B cell (primary cell): ENCODE results near the gene TRRAP. TPM values are rescaled to one million over a fixed set of nuclear protein-coding genes. Genes with fewer than 3 reads are reported as not detected.
"Not testable (repeated sequence)": the region's sequence is repeated elsewhere in the genome, so short reads cannot be mapped to it uniquely, and the experiment has no call there.

Experiments used
- ATAC-seq: fragments of 200-7000 bp; cut with Tn5 transposase; one replicate; pipeline ENCODE4 v1.10.0; 2021; ENCODE audit warnings: low read depth, mild to moderate bottlenecking, moderate number of reproducible peaks, moderate library complexity
- CTCF ChIA-PET: fragments of 350-600 bp; sonication (Branson Sonifier 250); formaldehyde crosslinking; loops from one replicate; lab custom pipeline; 2021; ENCODE audit warnings: antibody characterized with exemption, inconsistent platforms; lab: Charles Lee
- POLR2A ChIA-PET: fragments of 350-600 bp; sonication (Branson Sonifier 250); formaldehyde crosslinking; loops from one replicate; lab custom pipeline; 2021; ENCODE audit warnings: antibody characterized with exemption; lab: Charles Lee
- DNase-seq: peaks from one replicate; pipeline ENCODE4 v3.0.0; 2013
- H2AFZ ChIP-seq: 2 replicates; pipeline ENCODE4 v1.6.1; 2012; ENCODE audit warnings: mild to moderate bottlenecking, low read depth, low read length; ENCODE audit not compliant: insufficient read depth, poor library complexity, severe bottlenecking
- H3K27ac ChIP-seq, 2 donors: 1 replicate in 1 of 2; 2 replicates in 1 of 2; pipeline ENCODE4 v1.5.1; 2012 to 2013; ENCODE audit warnings: low read length in 2 of 2, mild to moderate bottlenecking in 2 of 2, moderate library complexity in 1 of 2
- H3K27me3 ChIP-seq, 4 experiments: fragments of 200-600 bp in 1 of 4; sonication (generic) in 1 of 4; replicated peaks in 1 of 4; 1 replicate in 2 of 4; 2 replicates in 2 of 4; pipeline versions ENCODE4 v1.6.1 to v1.7.0; 2013 to 2016; ENCODE audit warnings: low read length in 3 of 4, mild to moderate bottlenecking in 2 of 4, mixed read lengths in 1 of 4, moderate library complexity in 1 of 4; ENCODE audit not compliant: insufficient read depth in 4 of 4, control insufficient read depth in 3 of 4; ENCODE audit errors: control extremely low read depth in 1 of 4
- H3K36me3 ChIP-seq, 2 experiments: replicated peaks in 1 of 2; 1 replicate in 1 of 2; 2 replicates in 1 of 2; pipeline versions ENCODE4 v1.6.1 to v1.7.1; 2013; ENCODE audit warnings: low read length in 1 of 2; ENCODE audit not compliant: insufficient read depth in 2 of 2, control insufficient read depth in 1 of 2; ENCODE audit errors: control extremely low read depth in 1 of 2, extremely low read depth in 1 of 2
- H3K4me1 ChIP-seq, 2 donors: fragments of 200-600 bp in 1 of 2; sonication (generic) in 1 of 2; 1 replicate in 1 of 2; 2 replicates in 1 of 2; pipeline versions ENCODE4 v1.5.1 to v1.6.1; 2013 to 2017; ENCODE audit warnings: low read length in 2 of 2; ENCODE audit not compliant: control insufficient read depth in 2 of 2, insufficient read depth in 2 of 2
- H3K4me2 ChIP-seq: replicated peaks from 2 replicates; pipeline ENCODE3; 2012; ENCODE audit warnings: mild to moderate bottlenecking, low read depth, low read length; ENCODE audit not compliant: poor library complexity, severe bottlenecking
- H3K4me3 ChIP-seq, 5 experiments: fragments of 200-600 bp in 1 of 5; sonication (generic) in 1 of 5; 1 replicate in 3 of 5; 2 replicates in 2 of 5; pipeline versions ENCODE4 v1.5.1 to v1.7.0; 2011 to 2016; ENCODE audit warnings: low read length in 4 of 5, mild to moderate bottlenecking in 4 of 5, low read depth in 2 of 5, control low read depth in 1 of 5, moderate library complexity in 1 of 5; ENCODE audit not compliant: insufficient read depth in 1 of 5; ENCODE audit errors: control extremely low read depth in 1 of 5, extremely low read depth in 1 of 5
- H3K79me2 ChIP-seq: fragments of 200-600 bp; sonication (generic); one replicate; pipeline ENCODE4 v1.6.0; 2016; ENCODE audit warnings: low read length; ENCODE audit not compliant: control insufficient read depth, insufficient read depth
- H3K9ac ChIP-seq: fragments of 200-600 bp; sonication (generic); 2 replicates; pipeline ENCODE4 v1.6.1; 2017; ENCODE audit warnings: mild to moderate bottlenecking, low read length, moderate library complexity
- H3K9me3 ChIP-seq, 3 donors: one replicate each; pipeline versions ENCODE4 v1.6.1 to v1.7.1; 2013; ENCODE audit warnings: low read length in 2 of 3; ENCODE audit not compliant: control insufficient read depth in 2 of 3, insufficient read depth in 1 of 3; ENCODE audit errors: control extremely low read depth in 1 of 3
- H4K20me1 ChIP-seq: 2 replicates; pipeline ENCODE4 v1.6.0; 2012; ENCODE audit warnings: mild to moderate bottlenecking, low read length; ENCODE audit not compliant: insufficient read depth, control insufficient read depth, poor library complexity, severe bottlenecking
- H3K27ac Mint-ChIP-seq: one replicate; pipeline ENCODE4 v1.8.0; 2021; ENCODE audit warnings: mixed read lengths
- H3K27me3 Mint-ChIP-seq: one replicate; pipeline ENCODE4 v1.8.0; 2021; ENCODE audit warnings: mixed read lengths
- H3K4me1 Mint-ChIP-seq: one replicate; pipeline ENCODE4 v1.8.0; 2021; ENCODE audit warnings: mixed read lengths
- H3K4me3 Mint-ChIP-seq: one replicate; pipeline ENCODE4 v1.8.0; 2021; ENCODE audit warnings: mixed read lengths
- H3K9me3 Mint-ChIP-seq: one replicate; pipeline ENCODE4 v1.8.0; 2022; ENCODE audit warnings: mixed read lengths; ENCODE audit not compliant: insufficient read depth
- CTCF ChIP-seq: fragments of 200-600 bp; IDR thresholded peaks from one replicate; pipeline ENCODE4 v1.8.0; 2022; ENCODE audit warnings: antibody characterized with exemption, mild to moderate bottlenecking
- EZH2 ChIP-seq: IDR thresholded peaks from 2 replicates; pipeline ENCODE4 v1.6.1; 2012; ENCODE audit warnings: borderline replicate concordance, low read depth, mild to moderate bottlenecking, moderate library complexity, low read length; ENCODE audit not compliant: insufficient read depth, poor library complexity, severe bottlenecking
- WGBS: methylation state at CpG from one replicate; pipeline ENCODE4 v1.1.5; 2013; ENCODE audit warnings: missing lambda C conversion rate; ENCODE audit not compliant: insufficient coverage; 5-methylcytosine and 5-hydroxymethylcytosine counted together
- intact Hi-C: fragments of 100-400 bp; cut with micrococcal nuclease; formaldehyde crosslinking; loops from one replicate; pipeline ENCODE4 v1.10.0; 2022
- polyA plus RNA-seq: library from polyadenylated mRNA; depleted of rRNA; stranded (reverse); fragments of >200 nt; gene quantifications from 2 replicates; pipeline ENCODE4 v1.2.3, GENCODE V29; 2012
- total RNA-seq, 2 donors: library from RNA; stranded (reverse); fragments of 120-200 nt in 1 of 2; gene quantifications; 1 replicate in 1 of 2; 2 replicates in 1 of 2; pipeline versions ENCODE4 v1.2.3 to v1.2.4, GENCODE V29; 2013 to 2022

The TRRAP gene
- total and polyA plus RNA-seq, 2 donors (not counting 1 experiment from before 2014, with no cell fraction given): 25.4 to 102 TPM

GRCh38 chr7:98872328-98872924 is 5.9 kb upstream of the TRRAP start:
- intact Hi-C loops: loop anchor here (10.0 kb wide), 3 partner anchors 272 to 558 kb away; partner anchors contain the start of gene SMURF1
- no peak for ATAC-seq
- TF ChIP-seq CTCF: peak; percentile 56
- TF ChIP-seq EZH2: no peak

GRCh38 chr7:98873610-98874009 is 4.7 kb upstream of the TRRAP start:
- ATAC-seq, H3K4me2 ChIP-seq, H2AFZ ChIP-seq, H3K79me2 ChIP-seq, H3K27ac ChIP-seq, H3K36me3 ChIP-seq, H3K27ac Mint-ChIP-seq, H3K27me3 Mint-ChIP-seq, H3K9ac ChIP-seq, H3K4me3 Mint-ChIP-seq, H3K4me3 ChIP-seq, POLR2A ChIA-PET, DNase-seq, H3K9me3 Mint-ChIP-seq, H4K20me1 ChIP-seq: not testable (repeated sequence)
- WGBS: no CpG with 5 or more reads among the region's 11 CpGs
- peaks cover 0 to 25% (median 8%) of the 10 kb centered on the region in 4 experiments for H3K27me3 ChIP-seq
- H3K4me1 ChIP-seq: peaks cover 20 to 28% of the 10 kb centered on the region in 2 donors
- intact Hi-C loops: loop anchor here (10.0 kb wide), 3 partner anchors 271 to 559 kb away; partner anchors contain the start of gene SMURF1
- peaks cover 0 to 14% (median 0%) of the 10 kb centered on the region in 3 donors for H3K9me3 ChIP-seq
- CTCF ChIA-PET: interaction anchor here (1.6 to 3.9 kb wide), 2 partner anchors 32 to 127 kb away, joined by 3 to 24 read pairs; no protein-coding TSS in a partner anchor
- H3K4me1 Mint-ChIP-seq: peaks cover 12% of the 10 kb centered on the region

More at GRCh38 chr7:98872328-98872924, 5.9 kb upstream of the TRRAP start:
- Mint-ChIP-seq H3K4me1 (peaks cover 12% of the 10 kb centered on the region), H3K27me3 (peaks cover 4% of the 10 kb centered on the region), H3K27ac (no peak overlapping the region), H3K9me3 (no peaks in the 10 kb centered on the region), H3K4me3 (no peak overlapping the region)
- H3K27me3 ChIP-seq: peaks cover 0 to 25% (median 9%) of the 10 kb centered on the region in 4 experiments
- no peak overlapping the region for H3K4me2 ChIP-seq
- H2AFZ ChIP-seq: no peak overlapping the region
- peak; percentile 50 for DNase-seq
- no peak overlapping the region for H3K27ac ChIP-seq
- POLR2A ChIA-PET: no interaction called here
- 86% methylated on average over 2 of the region's 7 CpGs for WGBS
- no peak overlapping the region for H3K9ac ChIP-seq
- CTCF ChIA-PET: interaction anchor here (0.6 to 3.9 kb wide), 7 partner anchors 9 to 451 kb away, joined by 3 to 24 read pairs (median 4); no protein-coding TSS in a partner anchor
- peaks cover 16 to 22% of the 10 kb centered on the region in 2 donors for H3K4me1 ChIP-seq
- H3K9me3 ChIP-seq: peaks cover 0 to 14% (median 0%) of the 10 kb centered on the region in 3 donors
- no peaks in the 10 kb centered on the region for H3K79me2 ChIP-seq
- no peak overlapping the region for H3K4me3 ChIP-seq
- no peaks in the 10 kb centered on the region for H3K36me3 ChIP-seq
- H4K20me1 ChIP-seq: no peaks in the 10 kb centered on the region
